SK-N-SH treated with all-trans-retinoic acid at 6 μM for 48 hours (cell line): ENCODE measurements around the gene RUFY3.

Experiments used
- TCF4 ChIP-seq: fragments of 250-450 bp; sonication (Bioruptor Pico); IDR thresholded peaks from 2 replicates; pipeline ENCODE4 v1.8.0; 2021; ENCODE audit warnings: mild to moderate bottlenecking, moderate library complexity, borderline replicate concordance
- ZC3H10 ChIP-seq: fragments of 250-450 bp; sonication (Bioruptor Pico); IDR thresholded peaks from 2 replicates; pipeline ENCODE4 v1.5.1; 2021; ENCODE audit warnings: mild to moderate bottlenecking, moderate library complexity
- ZNF8 ChIP-seq: fragments of 450-650 bp; formaldehyde crosslinking; IDR thresholded peaks from 2 replicates; pipeline ENCODE4 v1.5.0; 2020; ENCODE audit warnings: mild to moderate bottlenecking, moderate library complexity
- TF ChIP-seq, protein P1 (sequence below): fragments of 250-450 bp; sonication (Bioruptor Pico); IDR thresholded peaks from 2 replicates; pipeline ENCODE4 v1.8.0; 2020; ENCODE audit warnings: mild to moderate bottlenecking, moderate library complexity, borderline replicate concordance

DNA sequence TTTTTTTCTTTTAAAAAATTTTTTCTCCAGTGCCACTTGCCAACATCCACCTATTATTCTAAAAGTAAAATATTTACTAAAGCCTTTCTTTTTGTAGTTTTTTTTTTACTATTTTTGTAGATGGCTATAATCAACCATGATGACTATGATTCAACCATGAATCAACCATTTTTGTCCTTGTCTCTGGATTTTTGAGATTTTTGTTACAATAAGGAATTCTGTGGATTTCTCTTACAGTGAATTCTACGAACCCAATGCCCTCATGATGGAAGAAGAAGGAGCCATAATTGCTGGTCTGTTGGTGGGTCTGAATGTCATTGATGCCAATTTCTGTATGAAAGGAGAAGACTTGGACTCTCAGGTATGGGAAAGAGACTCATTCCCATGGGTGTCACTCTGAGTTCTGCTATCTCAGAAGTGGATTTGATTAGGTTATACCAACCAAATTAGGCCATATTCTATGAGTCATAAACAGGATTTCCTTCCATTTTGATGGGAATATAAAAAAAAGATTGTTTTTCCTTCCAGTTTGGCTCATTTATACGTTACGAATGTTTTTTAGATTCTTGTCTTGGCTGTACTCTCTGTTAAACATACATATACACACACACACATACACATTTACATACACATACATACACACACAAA, 46.7 kb downstream of the RUFY3 start:
- TF ChIP-seq, protein P1, sequence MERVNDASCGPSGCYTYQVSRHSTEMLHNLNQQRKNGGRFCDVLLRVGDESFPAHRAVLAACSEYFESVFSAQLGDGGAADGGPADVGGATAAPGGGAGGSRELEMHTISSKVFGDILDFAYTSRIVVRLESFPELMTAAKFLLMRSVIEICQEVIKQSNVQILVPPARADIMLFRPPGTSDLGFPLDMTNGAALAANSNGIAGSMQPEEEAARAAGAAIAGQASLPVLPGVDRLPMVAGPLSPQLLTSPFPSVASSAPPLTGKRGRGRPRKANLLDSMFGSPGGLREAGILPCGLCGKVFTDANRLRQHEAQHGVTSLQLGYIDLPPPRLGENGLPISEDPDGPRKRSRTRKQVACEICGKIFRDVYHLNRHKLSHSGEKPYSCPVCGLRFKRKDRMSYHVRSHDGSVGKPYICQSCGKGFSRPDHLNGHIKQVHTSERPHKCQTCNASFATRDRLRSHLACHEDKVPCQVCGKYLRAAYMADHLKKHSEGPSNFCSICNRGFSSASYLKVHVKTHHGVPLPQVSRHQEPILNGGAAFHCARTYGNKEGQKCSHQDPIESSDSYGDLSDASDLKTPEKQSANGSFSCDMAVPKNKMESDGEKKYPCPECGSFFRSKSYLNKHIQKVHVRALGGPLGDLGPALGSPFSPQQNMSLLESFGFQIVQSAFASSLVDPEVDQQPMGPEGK (CRISPR knock-in tag) = no peak
- TF ChIP-seq ZNF8 (CRISPR knock-in tag) (no peak), ZC3H10 (CRISPR knock-in tag) (no peak), TCF4 (CRISPR knock-in tag) (no peak)
